Measurements from ENCODE around the gene PLEKHH2.

PLEKHH2 gene

GRCh38 chr2:43751476-43751990 is 114.5 kb downstream of the PLEKHH2 start:
- H3K27ac ChIP-seq: no peak overlapping the region
- no peak for TF ChIP-seq ZFX (IDR thresholded peaks at IDR 0.05)
- TF ChIP-seq CTCF (conservative IDR thresholded peaks at IDR 0.05): no peak

DNA sequence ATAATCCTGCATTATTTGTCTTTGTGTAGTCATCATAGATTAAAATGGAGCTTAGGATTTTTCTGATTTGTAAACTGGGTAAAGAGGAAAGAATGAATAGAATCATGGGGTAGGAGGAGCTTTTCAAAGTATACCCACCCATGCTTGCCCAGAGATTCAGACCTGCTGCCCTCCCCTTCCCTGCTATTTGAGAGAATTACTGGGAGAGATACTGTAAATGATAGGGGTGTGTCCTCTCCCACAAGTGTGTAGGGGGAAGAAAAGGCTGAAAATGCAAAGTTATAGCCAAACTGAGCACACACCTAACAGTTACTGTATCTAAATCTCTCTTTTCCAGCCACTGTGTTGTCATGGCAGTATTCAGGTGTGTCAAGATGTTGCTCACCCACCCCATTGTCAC is 115.2 kb downstream of the PLEKHH2 start:
- H3K27ac ChIP-seq: no peak overlapping the region
- TF ChIP-seq CTCF (conservative IDR thresholded peaks at IDR 0.05): no peak
- no peak for TF ChIP-seq ZFX (IDR thresholded peaks at IDR 0.05)

DNA sequence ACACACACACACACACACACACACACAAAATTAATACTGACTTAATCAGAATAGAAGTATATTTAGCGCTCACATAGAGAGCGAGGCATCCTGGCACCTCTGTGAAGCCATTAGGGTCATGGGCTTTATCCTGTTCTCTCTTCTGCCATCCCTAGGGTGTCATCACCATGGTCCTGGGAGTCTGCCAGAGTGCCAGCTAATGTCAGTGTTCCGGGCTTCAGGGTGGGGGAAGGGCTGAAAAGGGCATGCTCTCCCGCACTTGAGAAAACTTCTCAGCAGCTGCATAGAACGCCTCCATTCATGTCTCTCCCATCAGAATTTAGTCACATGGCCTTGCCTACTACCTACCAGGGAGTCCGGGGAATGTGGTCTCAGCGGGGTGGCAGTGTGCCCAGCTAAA is 117.1 kb downstream of the PLEKHH2 start:
- TF ChIP-seq CTCF (conservative IDR thresholded peaks at IDR 0.05) (no peak), ZFX (IDR thresholded peaks at IDR 0.05) (no peak)
- no peak overlapping the region for H3K27ac ChIP-seq

DNA sequence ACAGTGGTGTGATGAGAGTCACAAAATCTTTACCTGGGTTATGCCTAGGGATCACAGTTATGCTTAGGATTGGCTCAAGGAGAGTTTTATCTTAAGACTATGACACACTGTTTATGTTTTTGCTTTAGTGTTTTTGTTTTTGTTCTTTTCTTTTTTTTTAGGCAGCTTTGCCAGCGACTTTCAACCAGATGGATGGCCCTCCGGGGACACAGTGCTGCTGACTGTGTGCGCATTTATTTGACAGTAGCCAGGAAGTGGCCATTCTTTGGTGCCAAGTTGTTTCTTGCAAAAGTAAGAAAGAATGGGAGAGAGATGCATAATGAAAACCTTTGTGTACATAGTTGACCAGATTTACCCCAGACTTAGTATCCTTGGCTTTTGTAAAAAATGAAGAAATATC is 121.7 kb downstream of the PLEKHH2 start:
- TF ChIP-seq ZFX (IDR thresholded peaks at IDR 0.05) (no peak), CTCF (conservative IDR thresholded peaks at IDR 0.05) (no peak)
- no peak overlapping the region for H3K27ac ChIP-seq

GRCh38 chr2:43759195-43759594 is 122.1 kb downstream of the PLEKHH2 start:
- TF ChIP-seq ZFX (IDR thresholded peaks at IDR 0.05) (no peak), CTCF (conservative IDR thresholded peaks at IDR 0.05) (no peak)
- no peak overlapping the region for H3K27ac ChIP-seq

DNA sequence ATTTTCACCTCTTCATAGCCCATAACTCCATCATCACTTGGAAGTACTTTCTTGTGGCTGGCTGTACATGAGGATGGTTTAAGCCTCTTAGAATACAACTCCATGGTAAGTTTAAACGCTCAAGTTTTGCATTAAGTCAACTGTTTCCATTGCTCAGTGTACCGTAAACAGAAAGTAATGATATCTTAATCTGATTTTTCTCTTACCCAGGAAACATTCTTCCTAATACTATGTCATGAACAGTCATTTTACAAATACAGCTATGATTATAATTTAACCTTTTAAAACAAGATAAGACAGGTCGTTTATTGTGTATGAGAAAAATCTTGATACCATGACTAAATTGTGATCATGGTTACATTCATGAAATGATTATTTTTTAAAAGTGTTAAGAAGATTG is 125.2 kb downstream of the PLEKHH2 start:
- no peak overlapping the region for H3K27ac ChIP-seq
- no peak for TF ChIP-seq ZFX (IDR thresholded peaks at IDR 0.05)
- no peak for TF ChIP-seq CTCF (conservative IDR thresholded peaks at IDR 0.05)

GRCh38 chr2:43763091-43763490 is 126.0 kb downstream of the PLEKHH2 start:
- H3K27ac ChIP-seq: no peak overlapping the region
- TF ChIP-seq ZFX (IDR thresholded peaks at IDR 0.05) (no peak), CTCF (conservative IDR thresholded peaks at IDR 0.05) (no peak)

Data from C4-2B (cell line).